Measurements from ENCODE around the gene GAS2.

GRCh38 chr11:22669368-22669767, 3.0 kb downstream of the GAS2 start:
- TF ChIP-seq, protein P1, sequence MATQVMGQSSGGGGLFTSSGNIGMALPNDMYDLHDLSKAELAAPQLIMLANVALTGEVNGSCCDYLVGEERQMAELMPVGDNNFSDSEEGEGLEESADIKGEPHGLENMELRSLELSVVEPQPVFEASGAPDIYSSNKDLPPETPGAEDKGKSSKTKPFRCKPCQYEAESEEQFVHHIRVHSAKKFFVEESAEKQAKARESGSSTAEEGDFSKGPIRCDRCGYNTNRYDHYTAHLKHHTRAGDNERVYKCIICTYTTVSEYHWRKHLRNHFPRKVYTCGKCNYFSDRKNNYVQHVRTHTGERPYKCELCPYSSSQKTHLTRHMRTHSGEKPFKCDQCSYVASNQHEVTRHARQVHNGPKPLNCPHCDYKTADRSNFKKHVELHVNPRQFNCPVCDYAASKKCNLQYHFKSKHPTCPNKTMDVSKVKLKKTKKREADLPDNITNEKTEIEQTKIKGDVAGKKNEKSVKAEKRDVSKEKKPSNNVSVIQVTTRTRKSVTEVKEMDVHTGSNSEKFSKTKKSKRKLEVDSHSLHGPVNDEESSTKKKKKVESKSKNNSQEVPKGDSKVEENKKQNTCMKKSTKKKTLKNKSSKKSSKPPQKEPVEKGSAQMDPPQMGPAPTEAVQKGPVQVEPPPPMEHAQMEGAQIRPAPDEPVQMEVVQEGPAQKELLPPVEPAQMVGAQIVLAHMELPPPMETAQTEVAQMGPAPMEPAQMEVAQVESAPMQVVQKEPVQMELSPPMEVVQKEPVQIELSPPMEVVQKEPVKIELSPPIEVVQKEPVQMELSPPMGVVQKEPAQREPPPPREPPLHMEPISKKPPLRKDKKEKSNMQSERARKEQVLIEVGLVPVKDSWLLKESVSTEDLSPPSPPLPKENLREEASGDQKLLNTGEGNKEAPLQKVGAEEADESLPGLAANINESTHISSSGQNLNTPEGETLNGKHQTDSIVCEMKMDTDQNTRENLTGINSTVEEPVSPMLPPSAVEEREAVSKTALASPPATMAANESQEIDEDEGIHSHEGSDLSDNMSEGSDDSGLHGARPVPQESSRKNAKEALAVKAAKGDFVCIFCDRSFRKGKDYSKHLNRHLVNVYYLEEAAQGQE (IDR thresholded peaks at IDR 0.05; ENCODE audit: borderline replicate concordance) = no peak
- TF ChIP-seq, protein P1 (CRISPR knock-in tag; IDR thresholded peaks at IDR 0.05; ENCODE audit: low read depth) = no peak
- TF ChIP-seq ZNF655 (CRISPR knock-in tag; IDR thresholded peaks at IDR 0.05) (no peak), ZNF639 (CRISPR knock-in tag; conservative IDR thresholded peaks at IDR 0.05 in 1 of 2, IDR thresholded peaks at IDR 0.05 in 1 of 2) (no peak)

All from K562 (cell line).